Measurements from ENCODE around the gene GOT1.

The GOT1 gene

DNA sequence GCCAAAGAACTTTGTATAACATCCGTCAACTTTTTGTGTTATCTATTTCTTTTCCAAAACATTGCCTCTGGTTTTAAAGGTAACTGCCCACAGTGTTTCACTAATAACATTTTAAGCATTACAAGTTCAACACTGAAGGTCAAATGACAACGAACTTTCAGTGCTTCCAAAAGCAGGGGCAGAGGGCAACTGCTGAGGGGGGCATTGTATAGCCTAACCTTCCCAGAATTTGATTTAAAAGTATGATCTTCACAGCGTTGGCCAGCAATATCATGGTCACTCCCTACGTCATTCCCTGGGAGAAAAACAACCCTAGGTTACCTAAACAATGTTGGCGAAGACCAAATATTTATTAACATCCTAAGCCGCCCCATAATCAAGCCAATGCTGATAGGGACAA lies 2.5 kb upstream of the GOT1 start:
- DNase-seq = no peak

DNA sequence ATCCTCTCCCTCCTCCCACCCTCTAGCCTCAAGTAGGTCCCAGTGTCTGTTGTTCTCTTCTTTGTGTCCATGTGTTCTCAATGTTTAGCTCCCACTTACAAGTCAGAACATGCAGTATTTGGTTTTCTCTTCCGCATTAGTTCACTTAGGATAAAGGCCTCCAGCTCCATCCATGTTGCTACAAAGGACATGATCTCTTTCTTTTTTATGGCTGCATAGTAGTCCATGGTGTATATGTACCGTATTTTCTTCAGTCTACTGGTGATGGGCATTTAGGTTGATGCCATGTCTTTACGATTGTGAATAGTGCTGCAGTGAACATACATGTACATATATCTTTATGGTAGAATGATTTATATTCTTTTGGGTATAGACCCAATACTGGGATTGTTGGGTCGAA lies 1.6 kb upstream of the GOT1 start:
- DNase-seq = no peak

DNA sequence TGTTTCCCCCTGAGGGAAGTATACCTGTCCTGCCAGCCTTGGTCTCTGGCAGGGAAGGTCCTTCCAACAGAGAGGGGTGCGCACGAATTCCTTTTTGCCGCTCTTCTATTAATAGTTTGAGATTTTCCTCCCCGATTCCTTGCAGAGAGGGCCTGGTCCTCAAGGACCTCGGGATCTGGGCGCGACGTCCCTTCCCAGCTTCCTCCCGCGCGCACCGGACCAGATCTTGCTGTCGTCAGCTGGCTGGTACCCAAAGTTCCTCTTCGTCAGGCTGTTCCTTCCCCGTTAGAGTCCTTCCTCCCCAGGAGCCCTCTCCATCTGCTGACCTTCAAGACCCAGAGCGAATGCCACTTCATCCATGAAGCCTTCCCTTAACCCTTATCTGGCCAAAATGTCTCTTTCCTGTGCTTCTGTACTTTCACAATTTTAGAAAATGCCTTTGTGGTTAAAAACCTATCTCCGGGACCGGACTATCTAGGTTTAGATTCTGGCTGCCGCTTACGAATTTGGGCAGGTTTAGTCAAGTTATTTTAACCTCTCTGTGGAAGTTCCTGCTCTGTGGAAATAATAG lies 851 bp upstream of the GOT1 start:
- no peak for DNase-seq

DNA sequence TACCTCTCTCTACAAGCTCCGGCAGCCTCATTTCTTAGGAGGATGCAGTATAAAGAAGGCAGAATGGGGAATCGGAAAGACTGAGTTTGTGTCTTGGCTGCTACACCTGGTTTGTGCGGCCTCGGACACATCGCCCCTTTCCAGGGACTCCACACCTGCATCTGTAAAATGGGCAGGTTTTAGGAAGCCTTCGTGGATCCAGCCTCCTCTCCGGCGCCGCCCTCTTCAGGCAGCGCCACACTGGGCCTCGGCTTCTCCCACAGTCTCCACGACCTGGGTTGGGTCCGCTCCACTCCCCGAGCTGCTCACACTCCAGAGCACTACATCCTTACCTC lies 341 bp downstream of the GOT1 start:
- no peak for DNase-seq

DNA sequence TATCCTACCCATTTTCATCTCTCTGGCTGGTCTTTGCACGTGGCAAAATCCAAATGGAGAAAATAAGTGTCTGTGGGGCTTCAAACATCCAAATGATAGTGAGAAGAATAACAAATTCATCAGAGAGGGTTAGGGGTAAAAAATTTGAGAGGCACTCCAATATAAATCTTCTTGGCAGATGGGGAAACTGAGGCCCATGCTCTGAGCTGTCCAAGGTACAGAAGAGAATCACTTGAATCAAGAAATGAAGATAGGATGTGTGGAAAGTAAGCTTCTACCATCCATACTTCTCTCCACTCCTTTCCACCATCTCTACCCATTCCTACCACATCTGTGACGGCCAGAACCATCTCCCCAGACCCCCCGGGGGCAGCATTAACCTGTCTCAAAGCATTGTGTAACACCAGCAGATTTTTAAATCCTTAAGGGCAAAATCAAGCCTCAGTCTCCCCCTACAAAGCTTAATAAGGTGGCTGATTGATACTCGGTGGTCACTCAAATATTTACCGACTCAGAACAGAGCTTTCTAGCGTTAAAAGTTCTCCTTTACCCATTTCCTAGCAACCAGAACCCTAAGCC lies 818 bp downstream of the GOT1 start:
- DNase-seq = no peak

DNA sequence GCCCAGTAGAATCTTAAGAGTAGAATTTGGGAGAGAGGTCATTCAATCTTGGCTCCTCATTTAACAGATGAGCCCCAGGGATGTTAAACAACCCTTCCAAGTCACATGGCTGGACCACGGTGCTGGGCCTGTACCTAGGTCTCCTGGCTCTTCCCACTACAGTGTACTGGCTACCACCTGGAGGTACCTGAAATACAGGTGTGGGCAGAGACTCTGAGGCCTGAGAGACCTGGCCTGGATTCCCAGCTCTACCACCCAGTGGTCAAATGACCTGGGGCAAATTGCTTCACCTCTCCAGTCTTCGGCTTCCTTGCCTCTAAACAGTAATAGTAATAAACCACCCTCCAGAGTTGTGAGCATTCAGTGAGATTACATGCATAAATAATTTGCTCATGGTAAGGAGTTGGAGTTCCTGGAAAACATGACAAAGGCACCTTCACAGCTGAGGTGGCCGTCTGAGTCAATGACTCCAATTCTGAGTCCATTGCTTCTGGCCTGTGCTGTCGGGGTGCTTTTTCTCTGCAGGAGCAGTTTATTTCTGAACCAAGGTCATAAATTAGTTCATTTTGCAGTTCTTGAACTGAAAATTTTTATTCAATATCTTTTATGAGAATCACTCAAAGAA lies 2.7 kb downstream of the GOT1 start:
- no peak for DNase-seq

DNA sequence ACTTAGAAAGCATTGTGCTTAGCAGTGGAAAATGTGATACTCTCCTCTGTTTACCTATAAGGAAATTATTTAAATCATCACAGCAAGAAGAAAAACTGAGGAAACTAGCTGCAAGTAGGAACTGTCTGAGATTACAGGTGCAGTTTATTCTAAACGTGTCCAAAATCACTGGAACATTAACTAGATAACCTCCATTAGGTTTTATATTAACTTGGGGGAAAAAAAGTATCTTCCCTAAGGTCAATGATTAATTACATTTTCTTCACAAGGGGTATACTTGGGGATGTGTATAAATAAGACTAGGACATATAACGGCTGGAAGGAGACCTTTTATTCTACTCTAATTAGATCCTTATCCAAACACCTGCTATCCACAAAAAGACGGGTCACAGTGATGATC lies 3.7 kb downstream of the GOT1 start:
- DNase-seq = no peak

DNA sequence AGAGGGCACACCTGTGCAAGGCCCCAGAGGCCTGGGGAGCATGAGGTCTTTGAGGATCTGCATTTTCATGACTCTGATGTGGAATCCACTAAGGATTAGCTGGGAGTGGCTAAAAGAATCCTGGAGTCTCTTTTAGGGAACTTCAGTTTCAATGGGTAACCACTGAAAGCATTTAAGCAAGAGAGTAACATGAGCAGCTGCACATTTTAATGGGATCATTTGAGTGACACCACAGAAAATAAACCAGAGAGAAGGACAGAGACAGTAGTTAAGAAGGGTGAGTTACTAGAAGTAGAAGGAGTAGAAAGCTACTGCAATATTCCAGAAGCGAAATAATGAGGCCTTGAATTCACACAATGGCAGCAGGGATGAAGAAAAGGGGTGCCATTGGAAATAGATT lies 5.2 kb downstream of the GOT1 start:
- no peak for DNase-seq

DNA sequence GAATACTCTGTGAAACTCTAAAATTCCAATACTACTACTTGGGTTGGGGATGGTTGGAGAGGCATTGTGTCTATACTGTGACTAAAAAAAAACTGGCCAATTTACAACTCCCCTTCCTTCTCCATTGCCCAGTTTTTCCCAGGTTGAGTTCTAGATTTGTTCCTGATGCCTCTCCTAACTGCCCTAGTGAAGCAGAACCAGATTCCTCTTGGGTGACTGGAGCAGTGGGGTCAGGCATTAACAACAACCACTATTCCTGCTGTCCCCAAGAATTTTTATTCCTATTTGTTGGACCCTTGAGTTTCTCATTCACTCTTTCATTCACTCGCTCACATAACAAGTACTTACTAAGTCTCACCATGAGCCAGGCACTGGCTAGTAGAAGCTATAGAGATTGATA lies 5.8 kb downstream of the GOT1 start:
- DNase-seq = no peak

DNA sequence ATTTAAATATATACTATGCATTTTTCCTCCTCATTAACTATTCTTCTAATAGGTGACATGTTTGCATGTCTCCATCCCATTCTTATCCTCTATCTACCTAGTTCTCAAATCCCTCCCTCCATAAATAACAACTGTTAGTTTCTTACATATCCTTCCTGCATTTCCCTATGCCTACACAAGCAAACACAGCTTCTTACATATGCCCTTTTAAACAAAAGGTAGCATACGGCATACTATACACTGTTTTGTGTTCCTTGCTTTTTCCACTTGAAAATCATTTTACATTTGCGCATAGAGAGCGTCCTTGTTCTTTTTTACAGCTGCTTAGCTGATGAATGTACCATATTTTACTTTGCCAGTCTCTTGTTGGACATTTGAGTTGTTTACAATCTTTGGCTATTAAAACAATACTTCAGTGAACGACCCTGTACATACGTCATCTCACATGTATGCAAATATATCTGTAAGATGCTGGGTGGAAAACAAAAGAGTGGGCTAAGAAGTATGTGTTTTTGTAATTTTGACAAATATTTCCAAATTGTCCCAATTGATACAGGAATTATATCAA lies 7.8 kb downstream of the GOT1 start:
- DNase-seq = no peak

DNA sequence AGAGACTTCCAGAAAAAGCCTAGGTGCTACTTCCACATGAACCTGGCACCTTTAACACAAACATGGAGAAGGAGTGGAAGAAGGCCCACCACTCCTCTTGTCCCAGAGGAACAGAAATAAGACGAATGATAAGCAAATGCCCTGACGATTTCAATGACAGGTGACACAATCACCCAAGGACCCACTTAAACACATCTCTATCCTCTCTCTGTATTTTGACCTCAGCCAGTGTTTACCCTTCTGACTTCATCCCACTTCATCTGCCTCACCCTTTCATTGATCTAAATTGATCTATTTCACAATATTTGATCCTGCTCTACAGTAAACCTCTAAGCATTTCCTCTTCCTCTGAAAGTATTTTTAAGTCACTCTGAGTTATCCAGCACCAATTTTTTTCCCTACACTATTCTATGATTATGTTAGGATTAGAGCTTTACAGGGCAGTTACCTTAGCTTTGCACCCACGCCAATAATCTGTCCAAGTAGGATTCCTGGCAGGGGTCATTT lies 9.1 kb downstream of the GOT1 start:
- no peak for DNase-seq

DNA sequence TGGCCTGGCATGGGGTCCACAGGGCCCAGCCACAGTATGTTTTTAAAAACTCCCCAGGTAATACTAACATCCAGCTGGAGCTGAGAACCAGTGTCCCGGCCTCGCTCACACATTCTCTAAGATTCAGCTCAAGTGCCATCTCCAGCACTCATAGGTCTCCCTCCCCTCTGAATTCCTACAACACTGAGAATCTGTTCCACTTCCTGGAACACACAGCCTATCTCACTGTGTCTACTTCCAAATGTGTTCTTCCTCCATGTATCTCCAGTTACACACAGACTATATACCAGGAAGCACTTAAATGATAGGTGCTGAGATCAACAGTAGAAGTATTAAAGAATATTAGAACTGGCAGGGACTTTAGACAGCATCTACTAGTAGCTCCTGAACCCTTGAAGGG lies 10.7 kb downstream of the GOT1 start:
- no peak for DNase-seq

DNA sequence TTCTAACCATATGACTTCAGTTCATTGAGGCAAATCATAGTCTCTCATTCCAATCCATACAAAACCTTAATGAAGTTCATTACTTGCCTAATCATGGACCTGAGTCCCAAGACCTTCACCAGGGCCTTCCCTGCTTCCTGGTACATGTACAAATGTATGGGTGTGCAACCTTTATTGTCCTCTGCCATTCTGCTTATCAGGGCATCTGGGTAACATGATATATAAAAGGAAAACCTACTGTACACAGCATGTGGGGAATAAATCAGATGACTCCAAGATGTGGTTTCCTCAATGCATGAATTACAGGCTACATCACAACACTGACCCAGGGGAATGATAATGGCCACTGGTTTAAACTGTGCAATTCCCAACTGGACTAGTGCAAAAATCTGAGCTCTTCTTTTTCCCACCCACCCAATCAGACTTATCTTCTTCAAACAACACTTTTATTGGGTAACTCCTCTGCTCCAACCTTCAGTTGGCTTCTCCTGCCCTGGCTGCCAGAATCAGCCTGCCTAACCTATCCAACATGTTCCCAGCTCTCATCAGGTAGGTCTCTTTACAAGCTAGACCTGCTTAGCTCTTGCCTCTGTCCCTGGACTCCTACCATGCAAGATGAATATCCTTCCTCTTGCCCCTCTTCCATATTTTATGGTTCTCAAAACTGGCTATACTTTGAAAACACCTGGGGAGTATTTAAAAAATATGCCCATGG lies 11.4 kb downstream of the GOT1 start:
- no peak for DNase-seq

DNA sequence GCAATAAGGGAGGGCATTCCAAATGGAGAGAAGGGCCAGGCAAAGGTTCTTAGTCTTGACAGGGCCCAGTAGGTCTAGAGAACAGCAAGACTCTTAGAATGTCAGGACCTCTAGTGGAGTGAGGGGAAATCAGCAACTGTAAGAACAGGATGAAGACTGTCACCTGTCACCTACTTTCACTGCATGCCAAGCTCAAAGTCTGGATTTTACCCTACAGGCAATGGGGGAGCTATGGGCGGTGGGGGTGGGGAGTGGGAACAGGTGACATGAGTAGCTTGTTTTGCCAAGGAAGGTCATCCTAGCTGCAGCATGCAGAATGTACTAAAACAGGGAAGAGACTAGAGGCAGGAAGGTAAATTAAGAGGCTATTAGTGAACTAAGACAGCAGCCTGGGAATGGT lies 18.3 kb downstream of the GOT1 start:
- no peak for DNase-seq

DNA sequence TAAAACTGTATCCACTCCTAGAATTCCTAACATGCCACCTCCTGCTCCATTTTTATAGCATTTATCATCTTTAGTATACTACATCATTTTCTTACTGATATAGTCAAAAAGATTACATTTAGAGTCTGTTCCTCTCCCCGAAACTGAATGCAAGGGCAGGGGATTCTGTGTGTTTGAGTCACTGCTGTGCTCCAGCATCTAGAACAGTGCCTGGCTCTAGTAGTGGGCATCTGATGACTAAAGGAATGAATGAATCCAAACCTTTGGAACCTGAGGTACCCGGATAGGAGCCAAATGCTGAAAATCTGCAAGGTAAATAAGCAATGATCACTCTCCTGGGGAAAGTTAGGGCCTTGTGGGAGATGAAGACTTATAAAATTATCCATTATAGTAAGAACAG lies 18.9 kb downstream of the GOT1 start:
- DNase-seq = no peak

DNA sequence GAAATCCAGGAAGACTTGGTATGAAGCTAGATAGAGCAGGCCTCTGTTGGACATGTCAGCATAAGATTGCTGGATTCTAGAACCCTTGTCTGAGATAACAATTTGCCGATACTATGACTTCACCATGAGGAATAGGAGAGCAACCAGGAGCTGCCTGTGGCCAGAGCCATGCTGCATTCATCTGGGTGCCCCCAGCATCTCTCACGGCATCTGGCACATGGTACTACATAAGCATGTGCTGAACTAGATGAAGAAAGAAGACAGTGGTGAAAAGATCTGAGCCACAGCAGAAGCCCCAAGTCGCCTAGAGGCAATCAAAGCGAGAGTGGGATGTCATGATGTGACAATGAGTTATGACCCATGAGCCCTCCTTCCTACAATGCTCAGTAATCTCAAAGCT lies 19.5 kb downstream of the GOT1 start:
- DNase-seq = no peak

DNA sequence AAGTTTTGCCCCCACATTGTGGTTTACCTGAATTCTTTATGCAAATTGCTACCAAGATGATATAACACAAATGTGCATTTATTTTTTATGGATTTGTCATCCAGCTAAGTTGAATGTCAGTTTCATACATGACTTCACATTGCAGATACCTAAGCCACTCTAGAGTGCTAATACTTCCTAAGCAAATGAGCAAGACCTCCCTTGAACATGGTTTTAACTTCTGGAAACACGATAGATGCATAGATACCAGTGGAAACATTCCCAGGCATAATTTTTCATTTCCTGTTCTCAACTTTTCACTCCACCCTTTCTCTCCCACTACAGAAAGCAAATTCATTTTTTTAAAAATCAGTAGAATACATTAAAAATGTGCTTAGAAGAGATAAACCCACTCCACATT lies 20.3 kb downstream of the GOT1 start:
- DNase-seq = no peak

DNA sequence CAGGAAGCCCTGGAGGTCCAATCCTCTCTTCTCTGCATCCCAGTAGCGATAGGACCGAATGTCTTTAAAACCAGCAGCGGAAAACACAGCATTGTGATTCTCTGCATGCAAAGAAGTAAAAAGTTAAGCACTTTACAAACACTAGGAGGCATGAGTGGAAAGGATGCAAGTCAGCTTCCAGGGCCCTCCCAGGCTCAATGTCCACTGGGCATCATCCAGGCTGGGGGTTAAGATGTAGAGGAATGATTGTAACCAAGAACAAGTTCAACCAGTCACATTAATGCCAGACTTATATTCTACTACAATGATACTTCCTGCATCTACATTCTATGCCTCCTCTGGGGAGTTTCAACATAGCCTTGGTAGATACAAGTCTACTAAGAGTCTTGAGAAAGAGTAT lies 24.3 kb downstream of the GOT1 start:
- DNase-seq = no peak

DNA sequence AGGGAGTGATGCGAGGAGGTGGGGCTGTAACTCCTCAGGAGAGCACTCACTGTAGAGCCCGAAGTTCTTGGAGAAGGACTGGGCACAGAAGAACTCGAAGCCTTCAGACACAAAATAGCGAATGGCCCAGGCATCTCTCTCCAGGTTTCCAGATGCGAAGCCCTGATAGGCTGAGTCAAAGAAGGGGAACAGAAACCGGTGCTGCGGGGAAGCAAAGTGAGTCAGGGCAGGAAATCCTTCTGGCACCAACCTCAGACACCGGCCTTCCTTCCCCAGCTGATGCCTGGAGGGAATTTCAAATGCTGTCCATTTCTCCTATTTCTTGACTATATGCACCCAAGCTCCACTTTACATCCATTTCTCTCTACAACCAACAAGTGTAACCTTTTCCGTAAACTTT lies 26.8 kb downstream of the GOT1 start:
- no peak for DNase-seq

DNA sequence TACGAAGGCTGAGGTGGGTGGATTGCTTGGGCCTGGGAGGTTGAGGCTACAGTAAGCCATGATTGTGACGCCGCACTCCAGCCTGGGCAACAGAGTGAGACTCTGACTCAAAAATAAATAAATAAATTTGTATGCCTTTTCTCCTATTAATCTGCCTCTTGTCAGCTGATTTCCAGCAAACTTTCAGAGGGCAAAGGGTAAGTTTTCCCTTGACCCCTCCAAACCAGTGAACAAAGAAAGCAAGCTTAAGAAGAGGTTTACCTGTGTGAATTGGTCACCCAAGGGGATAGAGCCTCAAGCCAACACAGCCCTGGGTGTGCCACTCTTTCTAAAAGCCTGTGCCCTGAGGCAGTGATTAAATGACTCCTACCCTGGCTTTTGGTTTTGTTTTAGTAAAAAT lies 30.8 kb downstream of the GOT1 start:
- DNase-seq = no peak

DNA sequence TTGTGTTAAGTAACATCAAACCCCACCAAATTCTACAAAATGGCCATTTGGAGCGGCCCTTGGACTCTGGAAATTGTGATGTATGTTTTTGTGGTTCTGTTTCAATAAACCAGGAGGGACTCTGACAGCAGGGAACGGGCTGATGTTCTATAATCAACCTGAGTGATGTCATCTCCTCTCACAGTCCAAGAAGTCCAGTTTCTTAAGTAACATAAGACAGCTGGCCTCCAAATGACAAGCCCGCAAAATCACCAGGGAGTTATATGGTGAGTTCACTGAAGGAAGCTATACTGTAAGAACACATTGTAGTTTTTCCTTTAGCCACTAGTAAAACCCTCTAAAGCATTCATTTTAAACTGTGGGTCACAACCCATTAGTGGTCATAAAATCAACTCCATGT lies 34.0 kb downstream of the GOT1 start:
- DNase-seq = no peak

DNA sequence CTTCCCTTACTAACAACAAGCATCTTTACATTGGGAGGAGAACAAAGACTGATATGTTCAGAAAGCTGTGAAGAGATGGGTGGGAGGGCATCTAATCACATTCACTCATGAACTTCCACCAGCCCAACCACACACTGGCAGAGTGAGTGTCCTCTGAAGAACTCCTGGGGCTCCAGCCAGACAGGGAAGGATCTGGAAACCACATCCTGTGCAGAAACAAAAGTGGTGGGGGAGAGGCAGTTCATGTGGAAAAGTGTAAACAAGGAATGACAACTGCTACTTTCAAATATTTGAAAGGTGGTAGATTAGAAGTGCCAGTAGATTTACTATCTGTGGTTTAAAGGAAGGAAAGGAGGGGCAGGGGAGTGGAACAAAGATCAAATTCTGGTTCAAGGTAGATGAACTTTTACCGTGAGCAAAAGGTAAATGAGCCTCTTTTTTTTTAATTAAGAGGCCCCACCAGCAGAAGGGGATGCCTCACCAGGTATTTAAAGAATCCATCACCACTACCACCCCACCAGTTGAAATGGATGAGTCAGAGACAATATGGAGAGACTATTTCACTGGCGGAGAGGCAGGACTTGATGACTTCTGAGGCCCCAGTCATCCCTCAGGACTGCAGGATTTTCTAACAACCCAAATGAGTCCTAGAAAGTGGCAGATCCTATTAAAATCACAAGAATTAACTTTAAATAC lies 34.5 kb downstream of the GOT1 start:
- no peak for DNase-seq

DNA sequence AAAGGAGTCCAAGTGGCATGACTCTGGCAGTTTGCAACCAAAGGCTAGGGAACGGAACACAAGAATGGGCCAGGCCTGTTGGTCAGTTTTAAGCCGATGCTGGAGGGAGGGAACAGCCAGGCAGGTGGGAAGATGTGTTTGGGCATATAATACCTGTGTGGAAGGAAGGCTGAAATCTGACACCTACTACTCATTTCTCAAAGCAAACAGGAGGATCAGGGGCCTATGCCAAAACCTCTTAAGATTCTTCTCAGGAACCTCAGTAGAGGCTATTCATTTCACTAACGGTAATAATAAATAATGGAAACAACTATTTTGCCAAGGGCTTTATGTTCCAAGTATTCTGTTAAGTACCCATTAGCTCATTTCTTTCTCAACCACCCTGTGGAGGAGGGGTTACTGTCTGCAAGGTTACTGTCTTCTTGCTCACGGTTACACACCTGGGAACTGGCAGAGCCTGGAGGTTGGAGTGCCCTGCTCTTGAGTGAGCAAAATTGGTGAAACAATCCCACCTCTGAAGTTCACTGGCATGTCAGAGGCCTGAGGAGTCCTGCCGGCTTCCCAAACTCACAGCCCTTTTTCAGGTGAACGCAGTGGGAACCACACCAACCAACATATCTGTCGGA lies 35.5 kb downstream of the GOT1 start:
- no peak for DNase-seq
